Stimulated activated CD8-positive, alpha-beta memory T cell treated with anti-CD3 and anti-CD28 coated beads, Interleukin-12 subunit alpha, Interleukin-12 subunit beta, amount 100 ng/mL, for 1 hour (primary cell): ENCODE measurements around the gene TDRD7.
"Not testable (repeated sequence)": the region's sequence is repeated elsewhere in the genome, so short reads cannot be mapped to it uniquely, and the experiment has no call there.

Source experiments
- DNase-seq: peaks from one replicate; pipeline ENCODE4 v3.0.0-alpha.2; 2020; ENCODE audit warnings: low read depth

TDRD7 gene

GRCh38 chr9:97419309-97419867 lies 7.5 kb downstream of the TDRD7 start:
- DNase-seq = no peak

GRCh38 chr9:97425336-97425972 lies 13.6 kb downstream of the TDRD7 start:
- no peak for DNase-seq

- no peak for DNase-seq
Measured at GRCh38 chr9:97425973-97426336, 14.1 kb downstream of the TDRD7 start.

- no peak for DNase-seq
Measured at GRCh38 chr9:97427885-97428284, 16.0 kb downstream of the TDRD7 start.

GRCh38 chr9:97430316-97431043 lies 18.6 kb downstream of the TDRD7 start:
- no peak for DNase-seq

GRCh38 chr9:97431044-97431441 lies 19.1 kb downstream of the TDRD7 start:
- no peak for DNase-seq

- DNase-seq = no peak
Measured at GRCh38 chr9:97431549-97432143, 19.8 kb downstream of the TDRD7 start.

- no peak for DNase-seq
Measured at GRCh38 chr9:97437051-97437600, 25.2 kb downstream of the TDRD7 start.

GRCh38 chr9:97438257-97438656 lies 26.4 kb downstream of the TDRD7 start:
- DNase-seq = no peak

- no peak for DNase-seq
Measured at GRCh38 chr9:97438666-97439065, 26.8 kb downstream of the TDRD7 start.

- DNase-seq = no peak
Measured at GRCh38 chr9:97440160-97440559, 28.3 kb downstream of the TDRD7 start.

- no peak for DNase-seq
Measured at GRCh38 chr9:97441729-97442128, 29.8 kb downstream of the TDRD7 start.

GRCh38 chr9:97445119-97445701 lies 33.3 kb downstream of the TDRD7 start:
- DNase-seq = no peak

- no peak for DNase-seq
Measured at GRCh38 chr9:97447001-97447400, 35.1 kb downstream of the TDRD7 start.

GRCh38 chr9:97453573-97453972 lies 41.7 kb downstream of the TDRD7 start:
- not testable (repeated sequence) for DNase-seq

GRCh38 chr9:97456841-97457240 lies 44.9 kb downstream of the TDRD7 start:
- DNase-seq = not testable (repeated sequence)

- no peak for DNase-seq
Measured at GRCh38 chr9:97459326-97459725, 47.4 kb downstream of the TDRD7 start.

GRCh38 chr9:97462159-97462558 lies 50.3 kb downstream of the TDRD7 start:
- no peak for DNase-seq

GRCh38 chr9:97462914-97463313 lies 51.0 kb downstream of the TDRD7 start:
- DNase-seq = no peak

- no peak for DNase-seq
Measured at GRCh38 chr9:97468658-97469448, 57.0 kb downstream of the TDRD7 start.

GRCh38 chr9:97470076-97470475 lies 58.2 kb downstream of the TDRD7 start:
- no peak for DNase-seq

- no peak for DNase-seq
Measured at GRCh38 chr9:97473717-97474116, 61.8 kb downstream of the TDRD7 start.
